A673 (cell line): ENCODE measurements around the gene NEK7. TPM values are rescaled to one million over a fixed set of nuclear protein-coding genes. Genes with fewer than 3 reads are reported as not detected.

ENCODE experiments used
- BruUV-seq: library from RNA; stranded (reverse); fragments of 400-500 nt; replicated peaks from 2 replicates; lab custom pipeline; 2021; lab: Mats Ljungman, UMichigan
- CTCF ChIA-PET: fragments of 300-600 bp; sonication (Branson Sonifier 250); formaldehyde crosslinking; loops from one replicate; lab custom pipeline; 2022; ENCODE audit warnings: antibody characterized with exemption; lab: Charles Lee
- POLR2A ChIA-PET: fragments of 300-600 bp; sonication (Branson Sonifier 250); formaldehyde crosslinking; loops from one replicate; lab custom pipeline; 2022; ENCODE audit warnings: antibody characterized with exemption; ENCODE audit not compliant: low non-redundant PET; lab: Charles Lee
- DNase-seq: peaks from one replicate; pipeline ENCODE4 v3.0.0-alpha.2; 2015; ENCODE audit warnings: low spot score
- H3K27ac ChIP-seq: fragments of 200-600 bp; sonication (generic); 2 replicates; pipeline ENCODE4 v1.5.1; 2016; ENCODE audit warnings: mixed run types, low read depth, mild to moderate bottlenecking, mixed read lengths, antibody characterized with exemption, low read length; ENCODE audit not compliant: poor library complexity, severe bottlenecking
- H3K27me3 ChIP-seq: fragments of 200-600 bp; sonication (generic); replicated peaks from 2 replicates; pipeline ENCODE4 v1.6.1; 2017; ENCODE audit warnings: mixed run types, low read depth, mild to moderate bottlenecking, mixed read lengths, antibody characterized with exemption, low read length; ENCODE audit not compliant: insufficient read depth, poor library complexity
- H3K36me3 ChIP-seq: fragments of 200-600 bp; sonication (generic); 2 replicates; pipeline ENCODE4 v1.6.1; 2016; ENCODE audit warnings: mixed run types, mild to moderate bottlenecking, mixed read lengths, antibody characterized with exemption, low read length; ENCODE audit not compliant: insufficient read depth, poor library complexity, severe bottlenecking
- H3K4me1 ChIP-seq: fragments of 200-600 bp; sonication (generic); 2 replicates; pipeline ENCODE4 v1.6.1; 2017; ENCODE audit warnings: mixed run types, mild to moderate bottlenecking, mixed read lengths, antibody characterized with exemption, low read length; ENCODE audit not compliant: insufficient read depth, poor library complexity, severe bottlenecking
- H3K4me3 ChIP-seq: fragments of 200-600 bp; sonication (generic); 2 replicates; pipeline ENCODE4 v1.5.1; 2016; ENCODE audit warnings: low read depth, mixed run types, mild to moderate bottlenecking, mixed read lengths, low read length; ENCODE audit not compliant: poor library complexity, severe bottlenecking
- H3K9me3 ChIP-seq: fragments of 200-600 bp; sonication (generic); 2 replicates; pipeline ENCODE4 v1.6.1; 2016; ENCODE audit warnings: mixed run types, low read depth, mild to moderate bottlenecking, mixed read lengths, antibody characterized with exemption, low read length; ENCODE audit not compliant: poor library complexity, severe bottlenecking
- EZH2 ChIP-seq: fragments of 200-600 bp; sonication (generic); IDR thresholded peaks from 2 replicates; pipeline ENCODE4 v1.6.1; 2017; ENCODE audit warnings: borderline replicate concordance, low read depth, mild to moderate bottlenecking, mixed read lengths, antibody characterized with exemption, low read length; ENCODE audit not compliant: poor library complexity, severe bottlenecking
- intact Hi-C: fragments of 100-400 bp; cut with micrococcal nuclease; formaldehyde crosslinking; loops from one replicate; pipeline ENCODE4 v1.10.0; 2022; ENCODE audit not compliant: unreplicated experiment
- total RNA-seq: library from RNA; stranded (reverse); gene quantifications from 2 replicates; pipeline ENCODE4 v1.2.3, GENCODE V29; 2021
- TF ChIP-seq, protein P1 (sequence below): fragments of 300-800, 200-600 bp; sonication (generic); conservative IDR thresholded peaks from 2 replicates; pipeline ENCODE4 v1.5.1; 2017; ENCODE audit warnings: low read depth, mild to moderate bottlenecking, antibody characterized with exemption, low read length, moderate library complexity, mixed read lengths

NEK7 gene
- total RNA-seq, 1 experiment from 2014 or later, result 18.6 TPM

DNA sequence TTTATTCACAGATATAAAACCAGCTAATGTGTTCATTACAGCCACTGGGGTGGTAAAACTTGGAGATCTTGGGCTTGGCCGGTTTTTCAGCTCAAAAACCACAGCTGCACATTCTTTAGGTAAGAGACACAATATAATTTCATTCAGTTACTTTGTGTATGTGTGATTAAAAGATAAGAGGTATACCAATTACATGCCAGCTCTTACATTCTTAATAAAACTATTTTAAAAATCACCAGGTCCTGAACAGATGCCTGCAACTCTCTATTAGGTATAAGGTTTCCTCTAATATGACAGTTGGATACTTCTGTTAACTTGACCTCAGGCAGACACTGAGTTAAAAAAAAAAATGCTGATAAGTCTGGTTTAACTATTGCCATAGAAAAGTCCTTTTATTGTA, 122.1 kb downstream of the NEK7 start:
- Histone ChIP-seq H3K27me3 (no peaks in the 10 kb centered on the region), H3K9me3 (no peaks in the 10 kb centered on the region), H3K27ac (no peak overlapping the region), H3K4me3 (no peak overlapping the region), H3K36me3 (no peaks in the 10 kb centered on the region), H3K4me1 (peaks cover 20% of the 10 kb centered on the region)
- ChIA-PET CTCF (no interaction called here), POLR2A (no interaction called here)
- no TSS peak for BruUV-seq
- intact Hi-C loops, result no loop called here
- TF ChIP-seq, protein P1, sequence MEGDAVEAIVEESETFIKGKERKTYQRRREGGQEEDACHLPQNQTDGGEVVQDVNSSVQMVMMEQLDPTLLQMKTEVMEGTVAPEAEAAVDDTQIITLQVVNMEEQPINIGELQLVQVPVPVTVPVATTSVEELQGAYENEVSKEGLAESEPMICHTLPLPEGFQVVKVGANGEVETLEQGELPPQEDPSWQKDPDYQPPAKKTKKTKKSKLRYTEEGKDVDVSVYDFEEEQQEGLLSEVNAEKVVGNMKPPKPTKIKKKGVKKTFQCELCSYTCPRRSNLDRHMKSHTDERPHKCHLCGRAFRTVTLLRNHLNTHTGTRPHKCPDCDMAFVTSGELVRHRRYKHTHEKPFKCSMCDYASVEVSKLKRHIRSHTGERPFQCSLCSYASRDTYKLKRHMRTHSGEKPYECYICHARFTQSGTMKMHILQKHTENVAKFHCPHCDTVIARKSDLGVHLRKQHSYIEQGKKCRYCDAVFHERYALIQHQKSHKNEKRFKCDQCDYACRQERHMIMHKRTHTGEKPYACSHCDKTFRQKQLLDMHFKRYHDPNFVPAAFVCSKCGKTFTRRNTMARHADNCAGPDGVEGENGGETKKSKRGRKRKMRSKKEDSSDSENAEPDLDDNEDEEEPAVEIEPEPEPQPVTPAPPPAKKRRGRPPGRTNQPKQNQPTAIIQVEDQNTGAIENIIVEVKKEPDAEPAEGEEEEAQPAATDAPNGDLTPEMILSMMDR, result no peak
- no peak for TF ChIP-seq EZH2
- no peak for DNase-seq

DNA sequence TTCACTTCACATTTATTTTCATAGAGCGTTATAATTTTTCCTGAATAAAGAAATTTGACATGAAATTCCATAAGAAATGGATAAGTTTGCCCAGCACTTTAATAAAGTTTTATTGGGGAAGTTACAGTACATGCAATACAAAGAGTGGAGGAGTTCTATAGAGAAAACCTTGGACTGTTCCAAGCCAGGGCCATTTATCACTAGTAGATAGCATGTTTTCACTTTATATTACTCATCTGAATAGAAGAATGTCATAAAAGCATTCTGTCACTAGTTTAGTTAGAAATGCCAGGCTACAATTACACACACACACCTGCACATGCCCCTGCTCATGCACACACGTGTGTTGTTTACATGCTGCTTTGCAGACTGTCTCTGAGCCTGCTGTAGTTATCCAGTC, 123.3 kb downstream of the NEK7 start:
- intact Hi-C loops, result no loop called here
- no peaks in the 10 kb centered on the region for H3K36me3 ChIP-seq
- H3K9me3 ChIP-seq, result no peaks in the 10 kb centered on the region
- TF ChIP-seq EZH2, result no peak
- TF ChIP-seq, protein P1, result no peak
- BruUV-seq, result no TSS peak
- CTCF ChIA-PET, result no interaction called here
- POLR2A ChIA-PET, result no interaction called here
- H3K4me3 ChIP-seq, result no peak overlapping the region
- H3K27ac ChIP-seq, result no peak overlapping the region
- no peaks in the 10 kb centered on the region for H3K27me3 ChIP-seq
- DNase-seq, result no peak
- H3K4me1 ChIP-seq, result peaks cover 11% of the 10 kb centered on the region

DNA sequence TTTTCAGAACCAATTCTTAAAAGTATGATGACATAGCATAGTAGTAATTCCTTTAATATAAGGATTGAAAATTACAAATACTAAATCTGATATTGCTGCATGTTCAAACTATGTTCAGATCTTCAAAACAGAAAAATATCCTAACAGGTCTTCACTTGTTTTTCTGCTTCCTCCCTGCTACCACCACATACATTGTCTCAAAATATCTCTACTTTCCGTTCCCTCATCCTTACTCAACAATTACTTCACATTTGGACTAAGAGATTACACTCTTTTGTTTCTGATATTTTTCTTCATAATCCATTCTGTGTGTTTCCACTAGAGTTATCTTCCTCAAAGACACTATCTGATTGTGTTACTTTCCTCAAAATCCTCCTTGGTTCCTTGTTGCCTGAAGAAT, 125.1 kb downstream of the NEK7 start:
- TF ChIP-seq, protein P1, result no peak
- TF ChIP-seq EZH2, result no peak
- no peaks in the 10 kb centered on the region for H3K9me3 ChIP-seq
- intact Hi-C loops, result no loop called here

More for the DNA sequence above, 125.1 kb downstream of the NEK7 start:
- POLR2A ChIA-PET, result no interaction called here
- no peak for DNase-seq
- Histone ChIP-seq H3K27me3 (no peaks in the 10 kb centered on the region), H3K4me1 (no peaks in the 10 kb centered on the region), H3K36me3 (no peaks in the 10 kb centered on the region), H3K27ac (no peak overlapping the region), H3K4me3 (no peak overlapping the region)
- BruUV-seq, result no TSS peak
- CTCF ChIA-PET, result no interaction called here
